Erythroblast (primary cell): ENCODE data around the gene LONRF2.

Source experiments
- GATA1 ChIP-seq: IDR thresholded peaks from 2 replicates; pipeline ENCODE4 v1.6.1; 2011; ENCODE audit warnings: low read depth, mild to moderate bottlenecking, control low read depth, low read length, moderate library complexity
- POLR2A ChIP-seq: IDR thresholded peaks from 2 replicates; pipeline ENCODE4 v1.6.1; 2011; ENCODE audit warnings: mild to moderate bottlenecking, low read length

GRCh38 chr2:100248971-100249370, 73.3 kb downstream of the LONRF2 start:
- TF ChIP-seq POLR2A = no peak
- no peak for TF ChIP-seq GATA1
